ENCODE results near the gene FUS.

- no peak for TF ChIP-seq POLR2AphosphoS5 (IDR thresholded peaks at IDR 0.05; ENCODE audit: low read depth)
- TF ChIP-seq CTCF (conservative IDR thresholded peaks at IDR 0.05; ENCODE audit: low read depth in 2 of 2): no peak
- TF ChIP-seq ZNF114 (CRISPR knock-in tag; IDR thresholded peaks at IDR 0.05): no peak
- TF ChIP-seq EZH2 (IDR thresholded peaks at IDR 0.05; ENCODE audit: low read depth, unreplicated experiment): no peak
- TF ChIP-seq CREB1 (CRISPR knock-in tag; IDR thresholded peaks at IDR 0.05; ENCODE audit: low read depth): no peak
- TF ChIP-seq REST (IDR thresholded peaks at IDR 0.05; ENCODE audit: unreplicated experiment): no peak
- no peak for TF ChIP-seq STAT1 (IDR thresholded peaks at IDR 0.05; ENCODE audit: unreplicated experiment)
Measured at GRCh38 chr16:31223044-31223443, 43.1 kb downstream of the FUS start.
